NB4 (cell line): Measurements from ENCODE around the gene IL2.

Experiments
- DNase-seq: peaks from one replicate; pipeline ENCODE4 v3.0.0; 2010; ENCODE audit warnings: low read depth
- H3K4me3 ChIP-seq: one replicate; pipeline ENCODE4 v1.5.1; 2011; ENCODE audit warnings: mild to moderate bottlenecking, low read depth, low read length, moderate library complexity
- CTCF ChIP-seq: IDR thresholded peaks from one replicate; pipeline ENCODE4 v1.5.1; 2012; ENCODE audit warnings: low read depth, low read length
- MAX ChIP-seq: IDR thresholded peaks from 2 replicates; pipeline ENCODE4 v1.6.1; 2011; ENCODE audit warnings: low read depth, low read length
- MYC ChIP-seq: IDR thresholded peaks from 2 replicates; pipeline ENCODE4 v1.6.1; 2011; ENCODE audit warnings: low read depth, low read length
- POLR2A ChIP-seq: IDR thresholded peaks from 2 replicates; pipeline ENCODE4 v1.6.1; 2011; ENCODE audit warnings: mild to moderate bottlenecking; ENCODE audit not compliant: insufficient read length; ENCODE audit errors: extremely low read depth

Gene IL2

GRCh38 chr4:122431351-122431750 is 25.2 kb downstream of the IL2 start:
- H3K4me3 ChIP-seq, result no peak overlapping the region
- TF ChIP-seq CTCF (no peak), MYC (no peak), POLR2A (no peak), MAX (no peak)
- DNase-seq, result no peak

- H3K4me3 ChIP-seq, result no peak overlapping the region
- DNase-seq, result no peak
- TF ChIP-seq POLR2A (no peak), MYC (no peak)
These were observed 33.3 kb downstream of the IL2 start for GRCh38 chr4:122423246-122423645.

GRCh38 chr4:122412547-122412946 is 44.0 kb downstream of the IL2 start:
- H3K4me3 ChIP-seq, result no peak overlapping the region
- TF ChIP-seq POLR2A (no peak), MYC (no peak), CTCF (no peak), MAX (no peak)
- DNase-seq, result peak; percentile 2

- TF ChIP-seq POLR2A, result no peak
- TF ChIP-seq MAX, result no peak
- TF ChIP-seq CTCF, result no peak
- TF ChIP-seq MYC, result no peak
- H3K4me3 ChIP-seq, result no peak overlapping the region
- no peak for DNase-seq
These were observed 52.7 kb downstream of the IL2 start for GRCh38 chr4:122403861-122404260.
